Mesendoderm (in vitro differentiated cells): ENCODE data around the gene PDIA5.

Experiments
- DNase-seq: peaks from one replicate; pipeline ENCODE4 v3.0.0; 2013
- H2AK5ac ChIP-seq: 2 replicates; pipeline ENCODE4 v1.6.1; 2013; ENCODE audit warnings: low read length, inconsistent platforms
- H2BK120ac ChIP-seq: 2 replicates; pipeline ENCODE4 v1.6.1; 2013; ENCODE audit warnings: low read depth, mild to moderate bottlenecking, low read length, moderate library complexity, mixed read lengths
- H2BK15ac ChIP-seq: replicated peaks from 2 replicates; pipeline ENCODE4 v1.6.1; 2013; ENCODE audit warnings: low read depth, mild to moderate bottlenecking, moderate library complexity
- H2BK5ac ChIP-seq: 2 replicates; pipeline ENCODE4 v1.6.1; 2013; ENCODE audit warnings: low read length, inconsistent platforms
- H3K18ac ChIP-seq: 2 replicates; pipeline ENCODE4 v1.6.1; 2013; ENCODE audit warnings: mild to moderate bottlenecking, low read length, mixed read lengths
- H3K23ac ChIP-seq: one replicate; pipeline ENCODE4 v1.6.1; 2013; ENCODE audit warnings: low read length
- H3K27ac ChIP-seq: 2 replicates; pipeline ENCODE4 v1.5.1; 2013; ENCODE audit warnings: low read depth, mild to moderate bottlenecking, inconsistent platforms, low read length, moderate library complexity
- H3K27me3 ChIP-seq: 2 replicates; pipeline ENCODE4 v1.6.1; 2013; ENCODE audit warnings: low read length, control low read depth, mild to moderate bottlenecking, inconsistent platforms; ENCODE audit not compliant: insufficient read depth, poor library complexity
- H3K36me3 ChIP-seq: 2 replicates; pipeline ENCODE4 v1.6.1; 2013; ENCODE audit warnings: low read length, inconsistent platforms; ENCODE audit not compliant: control insufficient read depth, insufficient read depth
- H3K4ac ChIP-seq: one replicate; pipeline ENCODE4 v1.6.1; 2013; ENCODE audit warnings: low read depth, mild to moderate bottlenecking, low read length, moderate library complexity
- H3K4me1 ChIP-seq: 2 replicates; pipeline ENCODE4 v1.6.1; 2013; ENCODE audit warnings: low read depth, low read length, inconsistent platforms; ENCODE audit not compliant: control insufficient read depth
- H3K4me2 ChIP-seq: 2 replicates; pipeline ENCODE4 v1.6.1; 2013; ENCODE audit warnings: low read length
- H3K4me3 ChIP-seq: 2 replicates; pipeline ENCODE4 v1.5.1; 2013; ENCODE audit warnings: mild to moderate bottlenecking, low read length
- H3K56ac ChIP-seq: one replicate; pipeline ENCODE4 v1.6.1; 2013; ENCODE audit warnings: low read length
- H3K79me1 ChIP-seq: 2 replicates; pipeline ENCODE4 v1.6.1; 2013; ENCODE audit warnings: low read length, inconsistent platforms
- H3K79me2 ChIP-seq: 2 replicates; pipeline ENCODE4 v1.6.1; 2013; ENCODE audit warnings: mild to moderate bottlenecking, low read length; ENCODE audit not compliant: control insufficient read depth, insufficient read depth
- H3K9ac ChIP-seq: 2 replicates; pipeline ENCODE4 v1.6.1; 2013; ENCODE audit warnings: low read length, inconsistent platforms
- H4K5ac ChIP-seq: one replicate; pipeline ENCODE4 v1.6.1; 2013; ENCODE audit warnings: low read length
- H4K8ac ChIP-seq: one replicate; pipeline ENCODE4 v1.6.1; 2013; ENCODE audit warnings: low read depth, mild to moderate bottlenecking, control low read depth, low read length, moderate library complexity
- WGBS: extraction: QIAGEN DNeasy Blood & Tissue Kit; methylation state at CpG from one replicate; pipeline ENCODE4 v1.1.7; 2013; ENCODE audit warnings: low lambda C conversion rate, missing lambda C conversion rate; ENCODE audit not compliant: insufficient coverage; ENCODE audit errors: extremely low coverage; 5-methylcytosine and 5-hydroxymethylcytosine counted together

The PDIA5 gene

GRCh38 chr3:123061856-123062255 is 5.0 kb upstream of the PDIA5 start:
- H3K9ac ChIP-seq = no peak overlapping the region
- no peak overlapping the region for H4K5ac ChIP-seq
- H3K4me1 ChIP-seq = no peaks in the 10 kb centered on the region
- no peak overlapping the region for H2BK5ac ChIP-seq
- no peak overlapping the region for H3K4me2 ChIP-seq
- H3K36me3 ChIP-seq = no peaks in the 10 kb centered on the region
- no peak overlapping the region for H2BK15ac ChIP-seq
- H2AK5ac ChIP-seq = no peak overlapping the region
- no peak overlapping the region for H3K23ac ChIP-seq
- no peak overlapping the region for H4K8ac ChIP-seq
- H3K56ac ChIP-seq = no peak overlapping the region
- no peak overlapping the region for H3K4ac ChIP-seq
- H3K27ac ChIP-seq = no peak overlapping the region
- no peak overlapping the region for H3K4me3 ChIP-seq
- no peak overlapping the region for H2BK120ac ChIP-seq
- H3K27me3 ChIP-seq = no peaks in the 10 kb centered on the region
- no peak for DNase-seq
- no peaks in the 10 kb centered on the region for H3K79me1 ChIP-seq
- H3K79me2 ChIP-seq = no peaks in the 10 kb centered on the region
- no CpG with 5 or more reads among the region's 7 CpGs for WGBS
- H3K18ac ChIP-seq = no peak overlapping the region

- no peaks in the 10 kb centered on the region for H3K27me3 ChIP-seq
- no peak overlapping the region for H3K27ac ChIP-seq
- H2BK5ac ChIP-seq = no peak overlapping the region
- no peak overlapping the region for H3K4me3 ChIP-seq
- peaks cover 8% of the 10 kb centered on the region for H3K79me2 ChIP-seq
- WGBS = no CpG with 5 or more reads among the region's 6 CpGs
- H3K9ac ChIP-seq = no peak overlapping the region
- H3K56ac ChIP-seq = peak overlapping the region; percentile 12
- H2AK5ac ChIP-seq = no peak overlapping the region
- no peaks in the 10 kb centered on the region for H3K79me1 ChIP-seq
- H2BK120ac ChIP-seq = no peak overlapping the region
- no peak overlapping the region for H2BK15ac ChIP-seq
- no peak overlapping the region for H3K18ac ChIP-seq
- no peak overlapping the region for H4K5ac ChIP-seq
- H3K23ac ChIP-seq = no peak overlapping the region
- H3K4ac ChIP-seq = no peak overlapping the region
- H3K4me1 ChIP-seq = no peaks in the 10 kb centered on the region
- DNase-seq = no peak
- no peak overlapping the region for H3K4me2 ChIP-seq
- no peak overlapping the region for H4K8ac ChIP-seq
- no peaks in the 10 kb centered on the region for H3K36me3 ChIP-seq
Observed at GRCh38 chr3:123063034-123063433, 3.8 kb upstream of the PDIA5 start.

GRCh38 chr3:123064506-123064905 is 2.3 kb upstream of the PDIA5 start:
- no peak for DNase-seq
- no peak overlapping the region for H2BK5ac ChIP-seq
- no peak overlapping the region for H2AK5ac ChIP-seq
- no peak overlapping the region for H2BK120ac ChIP-seq
- H3K18ac ChIP-seq = no peak overlapping the region
- H3K27me3 ChIP-seq = no peaks in the 10 kb centered on the region
- H3K79me2 ChIP-seq = peaks cover 19% of the 10 kb centered on the region
- no peak overlapping the region for H3K4me3 ChIP-seq
- H3K9ac ChIP-seq = no peak overlapping the region
- H3K56ac ChIP-seq = no peak overlapping the region
- H3K27ac ChIP-seq = no peak overlapping the region
- no peak overlapping the region for H3K23ac ChIP-seq
- H2BK15ac ChIP-seq = no peak overlapping the region
- no peak overlapping the region for H3K4me2 ChIP-seq
- H4K8ac ChIP-seq = no peak overlapping the region
- peaks cover 10% of the 10 kb centered on the region for H3K79me1 ChIP-seq
- no peaks in the 10 kb centered on the region for H3K36me3 ChIP-seq
- WGBS = no CpG with 5 or more reads among the region's 4 CpGs
- H3K4me1 ChIP-seq = peaks cover 6% of the 10 kb centered on the region
- H4K5ac ChIP-seq = no peak overlapping the region
- H3K4ac ChIP-seq = no peak overlapping the region

- Histone ChIP-seq H2BK15ac (no peak overlapping the region), H3K4me1 (peaks cover 6% of the 10 kb centered on the region), H2AK5ac (no peak overlapping the region), H3K79me2 (peaks cover 20% of the 10 kb centered on the region), H3K23ac (no peak overlapping the region), H3K4me3 (no peak overlapping the region), H4K8ac (no peak overlapping the region), H3K9ac (no peak overlapping the region), H3K4me2 (no peak overlapping the region), H3K56ac (no peak overlapping the region), H3K18ac (no peak overlapping the region), H2BK120ac (no peak overlapping the region), H3K79me1 (peaks cover 10% of the 10 kb centered on the region), H3K4ac (no peak overlapping the region), H3K36me3 (no peaks in the 10 kb centered on the region), H3K27ac (no peak overlapping the region), H2BK5ac (no peak overlapping the region), H3K27me3 (no peaks in the 10 kb centered on the region), H4K5ac (no peak overlapping the region)
- DNase-seq = no peak
- no CpG with 5 or more reads among the region's 1 CpG for WGBS
Observed at GRCh38 chr3:123064914-123065313, 1.9 kb upstream of the PDIA5 start.

GRCh38 chr3:123066599-123066895 is 278 bp upstream of the PDIA5 start:
- Histone ChIP-seq H3K4me1 (peaks cover 6% of the 10 kb centered on the region), H3K4ac (no peak overlapping the region), H3K4me2 (no peak overlapping the region), H3K27me3 (no peaks in the 10 kb centered on the region), H3K4me3 (no peak overlapping the region), H4K8ac (no peak overlapping the region), H2BK15ac (no peak overlapping the region), H3K27ac (no peak overlapping the region), H3K18ac (no peak overlapping the region), H3K23ac (no peak overlapping the region), H3K56ac (peak overlapping the region; percentile 68), H3K9ac (peak overlapping the region; percentile 37), H2AK5ac (no peak overlapping the region), H3K36me3 (no peaks in the 10 kb centered on the region), H2BK120ac (no peak overlapping the region), H3K79me2 (peaks cover 33% of the 10 kb centered on the region), H2BK5ac (no peak overlapping the region), H3K79me1 (peaks cover 17% of the 10 kb centered on the region), H4K5ac (no peak overlapping the region)
- no peak for DNase-seq
- WGBS = no CpG with 5 or more reads among the region's 6 CpGs
